Measurements from ENCODE around the gene LBX1. TPM values are rescaled to one million over a fixed set of nuclear protein-coding genes. Genes with fewer than 3 reads are reported as not detected.

LBX1 gene
- total and polyA plus RNA-seq, 10 donors: not detected

DNA sequence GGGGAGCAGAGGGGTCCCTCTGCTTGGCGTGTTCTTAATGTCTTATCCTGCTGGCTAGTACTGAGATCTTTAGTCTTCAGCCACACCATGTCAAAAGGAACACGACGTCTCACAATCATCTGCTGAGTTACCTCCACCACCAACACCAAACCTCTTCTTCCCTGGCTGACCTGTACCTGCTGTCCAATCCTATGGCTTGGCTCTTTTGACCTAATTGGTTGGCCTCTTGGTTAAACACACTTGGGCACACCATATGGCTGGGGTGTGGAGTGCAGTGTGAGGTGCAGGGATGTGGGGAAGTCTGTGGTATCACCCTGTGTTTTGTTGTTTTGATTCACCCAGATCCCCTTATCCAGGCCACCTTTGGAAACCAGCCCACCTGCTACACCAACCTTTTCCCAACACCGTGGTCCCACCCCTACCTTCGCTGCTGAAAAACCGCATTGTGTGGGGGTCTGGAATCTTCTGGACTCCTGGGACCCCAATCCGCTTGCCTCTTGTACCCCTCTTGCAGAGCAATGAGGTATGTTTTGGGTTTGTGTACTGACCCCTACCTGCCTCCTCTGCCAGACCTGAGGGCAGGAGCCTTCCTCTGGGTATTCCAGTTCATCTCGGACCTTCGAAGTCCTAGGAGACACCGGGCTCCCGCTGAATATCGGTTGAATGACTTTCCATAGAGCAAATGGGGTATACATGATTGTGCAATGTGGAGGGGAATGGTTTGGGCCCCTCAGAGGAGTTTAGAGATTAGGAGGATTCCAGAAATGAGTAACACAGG lies 2.8 kb upstream of the LBX1 start:
- H3K27ac ChIP-seq: no peak overlapping the region
- peaks cover 16 to 48% (median 45%) of the 10 kb centered on the region in 6 donors for H3K4me1 ChIP-seq
- no peak overlapping the region for H3K4me3 ChIP-seq
- H3K36me3 ChIP-seq: no peaks in the 10 kb centered on the region
- WGBS, 5 donors: 19 to 21% (median 21%) methylated on average over 12 of the region's 12 CpGs
- no peaks in the 10 kb centered on the region for H3K9me3 ChIP-seq
- no peak for DNase-seq
- intact Hi-C loops (cut with DNase I; ENCODE audit: low total_unique reads): no loop called here
- TF ChIP-seq POLR2A (IDR thresholded peaks at IDR 0.05): no peak
- no peak for TF ChIP-seq POLR2AphosphoS5 (IDR thresholded peaks at IDR 0.05)
- TF ChIP-seq, protein P1, sequence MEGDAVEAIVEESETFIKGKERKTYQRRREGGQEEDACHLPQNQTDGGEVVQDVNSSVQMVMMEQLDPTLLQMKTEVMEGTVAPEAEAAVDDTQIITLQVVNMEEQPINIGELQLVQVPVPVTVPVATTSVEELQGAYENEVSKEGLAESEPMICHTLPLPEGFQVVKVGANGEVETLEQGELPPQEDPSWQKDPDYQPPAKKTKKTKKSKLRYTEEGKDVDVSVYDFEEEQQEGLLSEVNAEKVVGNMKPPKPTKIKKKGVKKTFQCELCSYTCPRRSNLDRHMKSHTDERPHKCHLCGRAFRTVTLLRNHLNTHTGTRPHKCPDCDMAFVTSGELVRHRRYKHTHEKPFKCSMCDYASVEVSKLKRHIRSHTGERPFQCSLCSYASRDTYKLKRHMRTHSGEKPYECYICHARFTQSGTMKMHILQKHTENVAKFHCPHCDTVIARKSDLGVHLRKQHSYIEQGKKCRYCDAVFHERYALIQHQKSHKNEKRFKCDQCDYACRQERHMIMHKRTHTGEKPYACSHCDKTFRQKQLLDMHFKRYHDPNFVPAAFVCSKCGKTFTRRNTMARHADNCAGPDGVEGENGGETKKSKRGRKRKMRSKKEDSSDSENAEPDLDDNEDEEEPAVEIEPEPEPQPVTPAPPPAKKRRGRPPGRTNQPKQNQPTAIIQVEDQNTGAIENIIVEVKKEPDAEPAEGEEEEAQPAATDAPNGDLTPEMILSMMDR (IDR thresholded peaks at IDR 0.05 in 8 of 11, conservative IDR thresholded peaks at IDR 0.05 in 3 of 11): no peak
- peaks cover 16 to 100% (median 100%) of the 10 kb centered on the region in 7 donors for H3K27me3 ChIP-seq (replicated peaks in 1 of 7)

DNA sequence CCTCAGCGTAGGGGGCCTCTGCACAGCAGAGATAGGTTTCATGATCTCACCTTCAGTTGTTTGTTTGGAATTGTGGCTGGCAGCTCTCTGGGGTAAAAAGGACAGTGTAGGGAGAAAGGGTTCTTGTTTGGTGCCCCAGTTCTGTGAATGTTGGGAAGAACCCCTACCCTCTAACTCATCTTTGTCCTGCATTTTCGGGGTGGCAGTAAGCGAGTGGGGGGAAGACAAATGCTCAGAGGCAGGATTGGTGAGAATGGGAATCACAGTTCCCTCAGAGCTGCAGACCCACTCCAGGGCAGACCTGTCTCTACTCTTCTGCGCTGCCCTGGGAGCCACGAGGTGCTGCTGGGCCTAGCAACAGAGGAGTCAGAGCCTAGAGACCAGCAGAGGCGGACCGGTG lies 1.8 kb upstream of the LBX1 start:
- Histone ChIP-seq H3K36me3 (no peaks in the 10 kb centered on the region), H3K27me3 (replicated peaks in 1 of 7) (peaks cover 16 to 100% (median 100%) of the 10 kb centered on the region in 7 donors), H3K4me1 (peaks cover 17 to 48% (median 45%) of the 10 kb centered on the region in 6 donors), H3K4me3 (no peak overlapping the region), H3K27ac (no peak overlapping the region), H3K9me3 (no peaks in the 10 kb centered on the region)
- WGBS, 5 donors: 51 to 62% (median 55%) methylated on average over 6 to 7 of the region's 7 CpGs
- TF ChIP-seq POLR2AphosphoS5 (IDR thresholded peaks at IDR 0.05) (no peak), POLR2A (IDR thresholded peaks at IDR 0.05) (no peak)
- TF ChIP-seq, protein P1 (IDR thresholded peaks at IDR 0.05 in 8 of 11, conservative IDR thresholded peaks at IDR 0.05 in 3 of 11): no peak
- intact Hi-C loops (cut with DNase I; ENCODE audit: low total_unique reads): no loop called here
- no peak for DNase-seq

DNA sequence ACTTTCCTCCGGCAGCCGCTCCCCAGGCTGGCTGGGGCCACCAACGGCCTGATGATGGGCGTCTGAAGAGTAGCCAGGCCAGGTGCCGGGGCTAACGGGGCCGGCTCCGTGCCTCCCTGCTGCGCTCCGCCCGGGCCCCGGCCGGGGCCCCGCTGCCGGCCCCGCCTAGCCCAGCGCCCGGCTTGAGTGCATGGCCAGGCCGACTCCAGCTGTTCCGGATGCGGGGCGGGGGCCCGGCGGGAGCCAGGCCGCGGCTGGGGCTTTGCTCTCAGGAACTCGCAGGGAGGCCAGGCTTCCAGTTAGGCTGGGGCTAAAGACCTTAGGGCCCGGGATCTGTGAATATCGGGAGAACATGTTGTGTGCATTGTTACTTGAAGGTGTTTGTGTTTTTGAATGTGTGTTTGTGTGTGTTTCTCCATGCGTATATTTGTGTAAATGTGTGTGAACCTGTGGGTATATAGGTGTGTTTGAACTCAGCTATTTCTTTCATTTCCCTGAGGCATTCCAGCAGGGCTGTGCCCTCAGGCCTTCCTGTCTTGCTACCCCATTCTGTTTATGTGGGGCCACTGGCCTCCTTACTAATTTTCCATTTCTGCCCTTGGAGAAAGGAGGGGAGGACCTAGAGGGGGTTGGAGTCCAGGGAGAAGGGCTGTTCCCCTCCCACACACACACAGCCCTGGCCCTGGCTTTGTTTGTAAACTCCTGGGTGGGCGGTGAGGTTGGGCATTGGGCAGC lies 1.1 kb upstream of the LBX1 start:
- WGBS, 5 donors: 4 to 10% (median 6%) methylated on average over 19 to 31 of the region's 31 CpGs
- DNase-seq: no peak
- intact Hi-C loops (cut with DNase I; ENCODE audit: low total_unique reads): no loop called here
- no peaks in the 10 kb centered on the region for H3K9me3 ChIP-seq
- no peak overlapping the region for H3K27ac ChIP-seq
- TF ChIP-seq POLR2AphosphoS5 (IDR thresholded peaks at IDR 0.05): peak in 1 of 3 donors; percentile 57
- TF ChIP-seq, protein P1 (IDR thresholded peaks at IDR 0.05 in 8 of 11, conservative IDR thresholded peaks at IDR 0.05 in 3 of 11): no peak
- H3K36me3 ChIP-seq: no peaks in the 10 kb centered on the region
- peak overlapping the region in 1 of 8 donors; percentile 53 for H3K4me3 ChIP-seq
- peaks cover 19 to 100% (median 100%) of the 10 kb centered on the region in 7 donors for H3K27me3 ChIP-seq (replicated peaks in 1 of 7)
- H3K4me1 ChIP-seq: peaks cover 25 to 52% (median 50%) of the 10 kb centered on the region in 6 donors

DNA sequence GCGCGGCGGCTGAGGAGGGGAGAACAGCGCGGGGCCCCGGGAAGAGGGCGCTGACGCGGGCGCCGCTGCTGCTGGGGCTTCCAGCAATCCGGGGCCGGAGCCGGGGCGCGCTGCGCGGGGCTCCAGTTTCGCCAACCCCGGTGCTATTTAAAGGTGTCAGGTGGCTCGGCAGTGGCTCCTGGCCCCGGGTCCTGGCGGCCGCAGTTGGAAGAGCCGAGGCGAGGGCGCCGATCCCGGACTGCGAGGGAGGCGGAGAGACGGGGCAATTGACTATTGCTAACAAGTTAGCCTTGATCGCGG lies 347 bp downstream of the LBX1 start:
- Histone ChIP-seq H3K4me1 (peaks cover 32 to 66% (median 62%) of the 10 kb centered on the region in 6 donors), H3K4me3 (peak overlapping the region in 4 of 8 donors; percentile 8 to 53 (median 16))

More for the DNA sequence above, 347 bp downstream of the LBX1 start:
- intact Hi-C loops (cut with DNase I; ENCODE audit: low total_unique reads): no loop called here
- no peak for DNase-seq
- H3K36me3 ChIP-seq: no peaks in the 10 kb centered on the region
- peaks cover 0 to 1% (median 0%) of the 10 kb centered on the region in 8 donors for H3K9me3 ChIP-seq
- 3 to 10% (median 5%) methylated on average over 15 to 34 of the region's 34 CpGs for WGBS, 5 donors
- TF ChIP-seq POLR2A (IDR thresholded peaks at IDR 0.05) (no peak), POLR2AphosphoS5 (IDR thresholded peaks at IDR 0.05) (no peak)
- TF ChIP-seq, protein P1 (IDR thresholded peaks at IDR 0.05 in 8 of 11, conservative IDR thresholded peaks at IDR 0.05 in 3 of 11): no peak
- no peak overlapping the region for H3K27ac ChIP-seq
- H3K27me3 ChIP-seq (replicated peaks in 1 of 7): peaks cover 21 to 100% (median 100%) of the 10 kb centered on the region in 7 donors

All from spleen (tissue), 11 donors.